H1 (cell line): ENCODE data around the gene APBA2. TPM values are rescaled to one million over a fixed set of nuclear protein-coding genes. Genes with fewer than 3 reads are reported as not detected.

Source experiments
- CTCF ChIA-PET: fragments of 300-600 bp; sonication (Branson Sonifier 250); formaldehyde crosslinking; loops from one replicate; lab custom pipeline; 2021; ENCODE audit not compliant: partially characterized antibody; lab: Charles Lee
- POLR2A ChIA-PET: fragments of 300-600 bp; sonication (Branson Sonifier 250); formaldehyde crosslinking; loops from one replicate; lab custom pipeline; 2021; ENCODE audit warnings: inconsistent platforms; ENCODE audit not compliant: partially characterized antibody; lab: Charles Lee
- DNase-seq, 2 experiments: peaks; one replicate each; pipeline versions ENCODE4 v3.0.0 to v3.0.0-alpha.2; 2010 to 2022; ENCODE audit warnings: low spot score in 2 of 2, low read depth in 1 of 2, mixed read lengths in 1 of 2
- FAIRE-seq: peaks from 2 replicates; lab custom pipeline; 2011; peaks lifted over from hg19 to GRCh38; lab: Jason Lieb, UNC
- H2AFZ ChIP-seq: 2 replicates; pipeline ENCODE4 v1.8.1; 2012; ENCODE audit warnings: low read length, inconsistent platforms
- H2AK5ac ChIP-seq: 2 replicates; pipeline ENCODE4 v1.6.1; 2013; ENCODE audit warnings: low read depth, low read length
- H2BK120ac ChIP-seq: replicated peaks from 2 replicates; pipeline ENCODE3; 2013; ENCODE audit warnings: low read depth, low read length, inconsistent platforms
- H2BK12ac ChIP-seq: 2 replicates; pipeline ENCODE4 v1.6.1; 2013; ENCODE audit warnings: low read depth, low read length
- H2BK15ac ChIP-seq: 2 replicates; pipeline ENCODE4 v1.6.1; 2013; ENCODE audit warnings: low read length
- H2BK20ac ChIP-seq: 2 replicates; pipeline ENCODE4 v1.6.1; 2013; ENCODE audit warnings: low read length
- H2BK5ac ChIP-seq: 2 replicates; pipeline ENCODE4 v1.6.1; 2013; ENCODE audit warnings: low read depth, low read length
- H3K14ac ChIP-seq: 2 replicates; pipeline ENCODE4 v1.6.1; 2013; ENCODE audit warnings: inconsistent platforms; ENCODE audit not compliant: insufficient read length
- H3K18ac ChIP-seq: 2 replicates; pipeline ENCODE4 v1.6.1; 2013; ENCODE audit warnings: low read length; ENCODE audit errors: extremely low read depth
- H3K23ac ChIP-seq: 2 replicates; pipeline ENCODE4 v1.6.1; 2013; ENCODE audit warnings: inconsistent platforms; ENCODE audit not compliant: insufficient read length
- H3K23me2 ChIP-seq: 2 replicates; pipeline ENCODE4 v1.6.1; 2013; ENCODE audit warnings: low read depth, low read length
- H3K27ac ChIP-seq: 2 replicates; pipeline ENCODE4 v1.6.1; 2011; ENCODE audit warnings: low read depth, low read length, inconsistent platforms
- H3K27me3 ChIP-seq, 4 experiments: replicated peaks in 1 of 4; 1 replicate in 1 of 4; 2 replicates in 3 of 4; pipeline versions ENCODE4 v1.6.1 to v1.8.1; 2011 to 2013; ENCODE audit warnings: low read length in 3 of 4, mild to moderate bottlenecking in 3 of 4, inconsistent platforms in 2 of 4, mixed read lengths in 2 of 4, moderate library complexity in 1 of 4; ENCODE audit not compliant: control insufficient read depth in 3 of 4, insufficient read depth in 3 of 4; ENCODE audit errors: extremely low read depth in 1 of 4
- H3K36me3 ChIP-seq, 4 experiments: 2 replicates each; pipeline versions ENCODE4 v1.6.1 to v1.8.1; 2011 to 2013; ENCODE audit warnings: mild to moderate bottlenecking in 4 of 4, low read length in 3 of 4, moderate library complexity in 2 of 4, control low read depth in 1 of 4, inconsistent platforms in 1 of 4; ENCODE audit not compliant: insufficient read depth in 4 of 4, control insufficient read depth in 2 of 4
- H3K4ac ChIP-seq: replicated peaks from 2 replicates; pipeline ENCODE3; 2013; ENCODE audit warnings: low read length, low read depth, mixed read lengths, inconsistent platforms; ENCODE audit not compliant: insufficient read length
- H3K4me1 ChIP-seq, 4 experiments: replicated peaks in 1 of 4; 1 replicate in 1 of 4; 2 replicates in 3 of 4; pipeline versions ENCODE4 v1.6.1 to v1.8.1; 2011 to 2013; ENCODE audit warnings: low read length in 3 of 4, inconsistent platforms in 2 of 4, mixed read lengths in 1 of 4; ENCODE audit not compliant: insufficient read depth in 4 of 4, control insufficient read depth in 3 of 4
- H3K4me2 ChIP-seq, 2 experiments: 2 replicates each; pipeline versions ENCODE4 v1.6.1 to v1.8.1; 2011 to 2013; ENCODE audit warnings: low read depth in 2 of 2, low read length in 2 of 2, control low read depth in 1 of 2, inconsistent platforms in 1 of 2, mild to moderate bottlenecking in 1 of 2; ENCODE audit not compliant: insufficient read depth in 1 of 2
- H3K4me3 ChIP-seq, 4 experiments: fragments of 200-600, 300-600 bp in 1 of 4; sonication (generic), shearing (Covaris generic), sonication (Bioruptor Twin) in 1 of 4; 2 replicates each; pipeline versions ENCODE4 v1.5.1 to v1.8.1; 2011 to 2016; ENCODE audit warnings: low read length in 4 of 4, low read depth in 3 of 4, control low read depth in 2 of 4, inconsistent platforms in 2 of 4, mild to moderate bottlenecking in 2 of 4, mixed read lengths in 1 of 4, moderate library complexity in 1 of 4; ENCODE audit not compliant: insufficient read depth in 2 of 4; ENCODE audit errors: extremely low read depth in 1 of 4
- H3K56ac ChIP-seq: replicated peaks from 2 replicates; pipeline ENCODE3; 2013; ENCODE audit warnings: low read depth, mild to moderate bottlenecking, mixed read lengths, low read length, inconsistent platforms; ENCODE audit not compliant: insufficient read length
- H3K79me1 ChIP-seq: 2 replicates; pipeline ENCODE4 v1.6.1; 2013; ENCODE audit warnings: low read depth, low read length, control low read depth
- H3K79me2 ChIP-seq, 2 experiments: 2 replicates each; pipeline versions ENCODE4 v1.6.1 to v1.8.1; 2012 to 2013; ENCODE audit warnings: low read length in 2 of 2, mild to moderate bottlenecking in 2 of 2, inconsistent platforms in 1 of 2; ENCODE audit not compliant: insufficient read depth in 2 of 2, control insufficient read depth in 1 of 2
- H3K9ac ChIP-seq, 4 experiments: replicated peaks in 1 of 4; 1 replicate in 1 of 4; 2 replicates in 3 of 4; pipeline versions ENCODE4 v1.6.1 to v1.8.1; 2011 to 2013; ENCODE audit warnings: low read depth in 3 of 4, low read length in 3 of 4, control low read depth in 2 of 4, mild to moderate bottlenecking in 2 of 4, moderate library complexity in 2 of 4, inconsistent platforms in 1 of 4; ENCODE audit errors: extremely low read depth in 1 of 4
- H3K9me3 ChIP-seq, 2 experiments: 2 replicates each; pipeline versions ENCODE4 v1.6.1 to v1.8.1; 2012 to 2013; ENCODE audit warnings: mild to moderate bottlenecking in 2 of 2, moderate library complexity in 2 of 2, control low read depth in 1 of 2, inconsistent platforms in 1 of 2, low read depth in 1 of 2, low read length in 1 of 2, mixed read lengths in 1 of 2; ENCODE audit not compliant: insufficient read depth in 2 of 2
- H4K20me1 ChIP-seq, 2 experiments: replicated peaks in 1 of 2; 2 replicates each; pipeline versions ENCODE3 to v1.8.1; 2011 to 2013; ENCODE audit warnings: inconsistent platforms in 2 of 2, low read length in 2 of 2, mild to moderate bottlenecking in 1 of 2; ENCODE audit not compliant: insufficient read depth in 2 of 2, control insufficient read depth in 1 of 2
- H4K5ac ChIP-seq: 2 replicates; pipeline ENCODE4 v1.6.1; 2013; ENCODE audit warnings: low read length, low read depth, mixed read lengths, inconsistent platforms; ENCODE audit not compliant: insufficient read length
- H4K8ac ChIP-seq: 2 replicates; pipeline ENCODE4 v1.8.0; 2013; ENCODE audit warnings: mild to moderate bottlenecking, moderate library complexity, low read length, inconsistent platforms; ENCODE audit not compliant: insufficient read depth; ENCODE audit errors: extremely low read depth
- H4K91ac ChIP-seq: replicated peaks from 2 replicates; pipeline ENCODE3; 2013; ENCODE audit warnings: low read length, mixed read lengths, inconsistent platforms; ENCODE audit not compliant: insufficient read length
- HDAC2 ChIP-seq, 2 experiments: fragments of 300-600 bp in 1 of 2; sonication (generic) in 1 of 2; IDR thresholded peaks; 2 replicates each; pipeline ENCODE4 v1.6.1; 2011 to 2012; ENCODE audit warnings: low read depth in 2 of 2, low read length in 2 of 2, mild to moderate bottlenecking in 2 of 2, moderate library complexity in 2 of 2, borderline replicate concordance in 1 of 2, inconsistent platforms in 1 of 2
- YY1 ChIP-seq: IDR thresholded peaks from 2 replicates; pipeline ENCODE4 v1.6.1; 2011; ENCODE audit warnings: low read depth, mild to moderate bottlenecking, low read length
- WGBS, 2 experiments: shearing (Covaris generic) in 1 of 2; methylation state at CpG; one replicate each; pipeline versions ENCODE4 v1.1.6 to v1.1.7; 2013 to 2015; ENCODE audit warnings: low lambda C conversion rate in 2 of 2, mixed read lengths in 2 of 2, inconsistent platforms in 1 of 2, low coverage in 1 of 2, missing lambda C conversion rate in 1 of 2; ENCODE audit not compliant: insufficient replicate concordance in 2 of 2, insufficient coverage in 1 of 2, insufficient read length in 1 of 2; ENCODE audit errors: extremely low coverage in 1 of 2, missing lambda C conversion rate in 1 of 2; 5-methylcytosine and 5-hydroxymethylcytosine counted together
- polyA plus RNA-seq, 7 experiments: library from polyadenylated mRNA; depleted of rRNA in 3 of 7; stranded (reverse) in 5 of 7; unstranded in 2 of 7; fragments of >200 nt in 5 of 7; fragments of 200-250 nt in 2 of 7; gene quantifications; 1 replicate in 5 of 7; 2 replicates in 1 of 7; 4 replicates in 1 of 7; pipeline versions ENCODE4 v1.2.1 to v1.2.3, GENCODE V29; 2011 to 2013; ENCODE audit warnings: missing spikeins in 2 of 7, mixed read lengths in 2 of 7
- total RNA-seq: library from RNA; stranded (reverse); fragmentation: NEBNext Ultra II Directional; extraction: Animal tissue kit (Norgen Biotek cat#: 25700); gene quantifications from 2 replicates; pipeline ENCODE4 v1.2.1, GENCODE V29; 2021

APBA2 gene
- total and polyA plus RNA-seq, 2 of the 8 experiments (the other 6 are each of a cell fraction or from before 2014, with no cell fraction given): 15.5 to 19.0 TPM

DNA sequence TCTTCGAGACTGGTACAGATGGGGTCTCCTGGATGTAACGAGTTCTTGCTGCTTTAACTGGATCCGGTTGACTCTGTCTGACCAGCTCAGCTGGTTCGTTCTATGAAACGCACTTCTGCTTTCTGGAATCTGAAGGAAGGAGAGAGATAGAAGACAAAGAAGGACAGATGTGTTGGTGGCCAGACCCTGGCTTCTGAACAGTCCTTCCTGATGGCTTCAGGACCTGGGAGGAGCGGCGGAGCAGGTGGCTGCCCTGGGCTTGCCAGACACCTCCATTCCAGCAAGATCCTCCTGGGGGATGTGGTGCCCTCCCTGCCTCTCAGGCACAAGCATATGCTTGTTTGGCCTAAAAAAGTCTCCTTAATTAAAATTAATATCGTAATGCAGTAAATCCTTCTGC, 99.9 kb downstream of the APBA2 start:
- Histone ChIP-seq H3K4me1 (peaks cover 2 to 6% (median 5%) of the 10 kb centered on the region in 4 experiments; a peak in 6 of 7 replicates), H4K91ac (no peak overlapping the region), H2BK120ac (no peak overlapping the region), H2BK15ac (no peak overlapping the region), H3K23ac (no peak overlapping the region), H3K18ac (no peak overlapping the region), H2BK20ac (no peak overlapping the region), H3K4ac (no peak overlapping the region), H4K5ac (no peak overlapping the region), H3K14ac (no peak overlapping the region), H3K23me2 (no peaks in the 10 kb centered on the region), H2AK5ac (no peak overlapping the region), H3K36me3 (no peaks in the 10 kb centered on the region), H2BK12ac (no peak overlapping the region), H3K79me2 (no peaks in the 10 kb centered on the region), H2BK5ac (no peak overlapping the region), H3K9ac (no peak overlapping the region), H3K56ac (no peak overlapping the region), H4K20me1 (peaks cover 0 to 3% of the 10 kb centered on the region in 2 experiments), H3K79me1 (no peaks in the 10 kb centered on the region), H3K4me2 (no peak overlapping the region), H3K9me3 (no peaks in the 10 kb centered on the region), H3K27me3 (no peaks in the 10 kb centered on the region; a peak in 1 of 7 replicates), H4K8ac (no peak overlapping the region), H2AFZ (no peak overlapping the region), H3K4me3 (no peak overlapping the region), H3K27ac (no peak overlapping the region)
- ChIA-PET CTCF (interaction anchor here (0.9 to 6.0 kb wide), 5 partner anchors 9 to 105 kb away, joined by 3 to 46 read pairs (median 8); no protein-coding TSS in a partner anchor), POLR2A (no interaction called here)
- FAIRE-seq (no peak), DNase-seq (no peak)
- WGBS, 2 experiments: 94% methylated on average over 8 of the region's 8 CpGs; no CpG with 5 or more reads in 1 of the 2 experiments
- TF ChIP-seq HDAC2 (IDR thresholded peaks at IDR 0.05; ENCODE audit: borderline replicate concordance in 1 of 2, low read depth in 2 of 2, low read length in 2 of 2) (no peak), YY1 (no peak)
